DOHH2 (cell line): ENCODE data around the gene CLDN15.

ENCODE experiments used
- H3F3A ChIP-seq: fragments of 200-600 bp; sonication (generic), shearing (Covaris generic); 2 replicates; pipeline ENCODE4 v1.6.0; 2016; ENCODE audit warnings: antibody characterized with exemption, mild to moderate bottlenecking; ENCODE audit not compliant: control insufficient read depth, insufficient read depth
- H3K27ac ChIP-seq: fragments of 200-600 bp; sonication (generic); 2 replicates; pipeline ENCODE4 v1.5.1; 2014; ENCODE audit warnings: low read depth, mild to moderate bottlenecking, low read length, moderate library complexity
- H3K27me3 ChIP-seq: fragments of 200-600 bp; sonication (generic); 2 replicates; pipeline ENCODE4 v1.6.1; 2014; ENCODE audit warnings: mild to moderate bottlenecking, low read length, mixed read lengths; ENCODE audit not compliant: control insufficient read depth
- H3K36me3 ChIP-seq: fragments of 200-600 bp; sonication (generic); 2 replicates; pipeline ENCODE4 v1.6.1; 2014; ENCODE audit warnings: mild to moderate bottlenecking, low read length, moderate library complexity, mixed read lengths; ENCODE audit not compliant: control insufficient read depth
- H3K4me1 ChIP-seq: fragments of 200-600 bp; sonication (generic); 2 replicates; pipeline ENCODE4 v1.6.1; 2014; ENCODE audit warnings: mild to moderate bottlenecking, low read length, mixed read lengths; ENCODE audit not compliant: control insufficient read depth
- H3K4me2 ChIP-seq: fragments of 200-600 bp; sonication (generic); 2 replicates; pipeline ENCODE4 v1.6.0; 2014; ENCODE audit warnings: mild to moderate bottlenecking, low read length, moderate library complexity
- H3K4me3 ChIP-seq: fragments of 200-600 bp; sonication (generic); 2 replicates; pipeline ENCODE4 v1.5.1; 2014; ENCODE audit warnings: mild to moderate bottlenecking, low read length, mixed read lengths
- H3K79me2 ChIP-seq: fragments of 200-600 bp; sonication (generic); 2 replicates; pipeline ENCODE4 v1.6.1; 2014; ENCODE audit warnings: mild to moderate bottlenecking, low read length, mixed read lengths; ENCODE audit not compliant: control insufficient read depth
- H3K9me2 ChIP-seq: fragments of 200-600 bp; sonication (generic); replicated peaks from 2 replicates; pipeline ENCODE4 v1.6.1; 2014; ENCODE audit warnings: mild to moderate bottlenecking, low read length, mixed read lengths; ENCODE audit not compliant: control insufficient read depth
- H3K9me3 ChIP-seq: fragments of 200-600 bp; sonication (generic); 2 replicates; pipeline ENCODE4 v1.6.1; 2014; ENCODE audit warnings: antibody characterized with exemption, low read length, mixed read lengths; ENCODE audit not compliant: control insufficient read depth, insufficient read depth
- H4K20me1 ChIP-seq: fragments of 200-600 bp; sonication (generic); 2 replicates; pipeline ENCODE4 v1.6.0; 2014; ENCODE audit warnings: low read depth, mild to moderate bottlenecking, antibody characterized with exemption, low read length, moderate library complexity; ENCODE audit not compliant: control insufficient read depth, insufficient read depth
- CTCF ChIP-seq: fragments of 200-600 bp; sonication (generic); IDR thresholded peaks from one replicate; pipeline ENCODE4 v1.5.1; 2014; ENCODE audit warnings: antibody characterized with exemption, mild to moderate bottlenecking, low read depth, low read length; ENCODE audit not compliant: poor library complexity, severe bottlenecking
- EZH2phosphoT487 ChIP-seq: fragments of 200-600 bp; sonication (generic); IDR thresholded peaks from 2 replicates; pipeline ENCODE4 v1.6.1; 2017; ENCODE audit warnings: borderline replicate concordance, mild to moderate bottlenecking, antibody characterized with exemption, low read length, moderate library complexity, mixed read lengths

The CLDN15 gene

DNA sequence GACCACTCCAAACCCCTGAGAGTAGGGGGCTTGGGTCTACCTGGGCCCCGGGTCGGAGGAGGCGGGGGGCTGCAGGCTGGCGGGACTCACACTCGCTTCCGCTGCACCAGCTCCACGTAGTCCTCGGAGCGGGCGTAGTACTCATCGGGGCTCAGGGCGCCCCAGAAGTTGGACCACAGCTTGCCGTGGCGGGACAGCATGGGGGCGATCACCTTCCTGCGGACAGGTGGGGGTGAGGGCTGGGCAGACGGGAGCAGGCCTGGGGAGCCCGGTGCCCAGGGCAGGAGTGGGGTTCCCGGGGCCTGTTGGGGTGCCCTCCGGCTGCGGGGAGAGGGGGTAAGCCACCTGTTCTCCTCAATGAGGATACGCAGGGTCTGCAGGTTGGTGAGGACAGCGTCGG is 26.1 kb downstream of the CLDN15 start:
- Histone ChIP-seq H3F3A (no peaks in the 10 kb centered on the region), H3K4me1 (peaks cover 3% of the 10 kb centered on the region), H3K4me3 (no peak overlapping the region), H3K4me2 (no peak overlapping the region), H3K36me3 (no peaks in the 10 kb centered on the region; the same call in 1 of the 2 replicates), H3K9me2 (no peaks in the 10 kb centered on the region), H3K9me3 (no peaks in the 10 kb centered on the region), H3K79me2 (no peaks in the 10 kb centered on the region), H3K27ac (no peak overlapping the region), H3K27me3 (no peaks in the 10 kb centered on the region), H4K20me1 (no peaks in the 10 kb centered on the region)
- no peak for TF ChIP-seq CTCF
- TF ChIP-seq EZH2phosphoT487, result no peak

GRCh38 chr7:101210143-101210542 is 27.5 kb downstream of the CLDN15 start:
- Histone ChIP-seq H3K9me3 (no peaks in the 10 kb centered on the region), H3K79me2 (no peaks in the 10 kb centered on the region), H3K36me3 (no peaks in the 10 kb centered on the region; the same call in 1 of the 2 replicates), H3K4me2 (no peak overlapping the region), H4K20me1 (no peaks in the 10 kb centered on the region), H3F3A (no peaks in the 10 kb centered on the region), H3K4me1 (no peaks in the 10 kb centered on the region), H3K4me3 (no peak overlapping the region), H3K27ac (no peak overlapping the region), H3K27me3 (no peaks in the 10 kb centered on the region), H3K9me2 (no peaks in the 10 kb centered on the region)
- TF ChIP-seq EZH2phosphoT487 (no peak), CTCF (no peak)

- H3K4me2 ChIP-seq, result no peak overlapping the region
- H3K4me3 ChIP-seq, result no peak overlapping the region
- H3K79me2 ChIP-seq, result no peaks in the 10 kb centered on the region
- H3K9me3 ChIP-seq, result no peaks in the 10 kb centered on the region
- TF ChIP-seq EZH2phosphoT487, result no peak
- no peak for TF ChIP-seq CTCF
- H3K27me3 ChIP-seq, result no peaks in the 10 kb centered on the region
- H3F3A ChIP-seq, result no peaks in the 10 kb centered on the region
- no peaks in the 10 kb centered on the region; the same call in 1 of the 2 replicates for H3K36me3 ChIP-seq
- H4K20me1 ChIP-seq, result no peaks in the 10 kb centered on the region
- no peaks in the 10 kb centered on the region for H3K9me2 ChIP-seq
- H3K27ac ChIP-seq, result no peak overlapping the region
- peaks cover 3% of the 10 kb centered on the region for H3K4me1 ChIP-seq
These were observed 28.8 kb downstream of the CLDN15 start for GRCh38 chr7:101208794-101209193.
